Superior temporal gyrus (tissue), 1 donor: Measurements from ENCODE around the gene GRHL3.

Source experiments
- DNase-seq: peaks from one replicate; pipeline ENCODE4 v3.0.0-alpha.2; 2016; ENCODE audit errors: extremely low spot score

Gene GRHL3

GRCh38 chr1:24293392-24294227 is 25.5 kb upstream of the GRHL3 start:
- no peak for DNase-seq

GRCh38 chr1:24294228-24294672 is 24.9 kb upstream of the GRHL3 start:
- DNase-seq = no peak

DNA sequence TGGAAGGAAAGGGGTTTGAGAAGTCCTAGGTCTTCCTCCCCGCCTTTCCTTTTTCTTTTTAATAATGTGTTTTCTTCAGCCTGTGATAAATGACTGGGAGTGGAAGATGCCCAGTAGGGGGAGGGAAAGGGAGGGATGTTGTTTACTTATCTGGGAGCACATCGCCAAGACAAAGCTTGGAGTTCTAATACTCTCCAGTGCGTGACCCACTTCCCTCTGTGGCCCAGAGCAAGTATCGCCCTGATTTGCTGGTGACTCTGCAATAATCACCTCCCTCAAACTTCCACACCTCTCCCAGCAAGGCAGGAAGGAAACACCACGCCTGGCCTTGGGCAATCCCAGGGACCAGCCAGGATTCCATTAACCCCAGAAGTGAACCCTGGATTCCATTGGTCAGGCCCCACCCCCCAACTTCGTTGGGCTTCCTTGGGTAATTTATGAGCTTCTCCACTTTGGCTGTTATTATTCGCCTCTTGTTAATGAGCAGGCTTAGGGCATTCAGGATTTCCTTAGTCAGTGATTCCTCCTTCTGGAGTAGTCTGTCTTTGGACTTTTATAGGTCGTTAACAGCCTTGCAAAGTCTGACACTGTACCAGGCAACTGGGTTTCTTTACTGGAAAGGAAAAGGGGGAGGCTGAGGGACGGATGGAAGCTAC is 24.3 kb upstream of the GRHL3 start:
- no peak for DNase-seq

GRCh38 chr1:24295535-24295934 is 23.6 kb upstream of the GRHL3 start:
- no peak for DNase-seq

DNA sequence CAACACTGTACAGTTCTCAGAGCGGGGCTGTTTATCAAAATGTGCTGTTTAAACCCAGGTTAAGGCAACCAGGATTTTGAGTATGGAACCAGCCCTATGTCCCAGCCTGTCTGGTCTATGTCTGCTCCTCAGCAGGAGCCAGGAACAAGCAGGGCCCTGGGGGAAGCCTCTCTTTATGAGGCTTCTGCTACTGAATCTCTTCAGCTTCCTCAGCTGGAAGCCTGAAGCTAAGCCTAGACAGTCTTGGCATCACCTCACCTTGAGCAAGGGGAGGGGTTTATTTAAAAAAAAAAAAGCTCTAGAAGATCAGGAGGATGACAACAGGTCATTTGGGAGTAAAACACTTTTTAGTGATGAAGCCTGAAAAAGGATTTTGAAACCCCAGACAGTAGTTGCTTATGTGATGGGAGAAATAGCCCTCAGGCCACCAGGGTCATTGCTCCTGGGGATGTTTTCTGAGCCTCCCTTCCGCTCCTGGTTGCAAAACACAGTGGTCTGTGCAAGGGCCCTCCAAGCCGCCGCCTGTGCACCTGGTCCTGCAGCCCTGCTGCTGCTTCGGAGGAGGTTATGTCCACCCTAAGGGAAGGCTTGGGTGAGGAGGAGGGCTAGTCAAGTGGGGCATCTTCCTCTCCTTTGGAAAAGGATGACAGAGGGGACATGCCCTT is 21.8 kb upstream of the GRHL3 start:
- DNase-seq = no peak

DNA sequence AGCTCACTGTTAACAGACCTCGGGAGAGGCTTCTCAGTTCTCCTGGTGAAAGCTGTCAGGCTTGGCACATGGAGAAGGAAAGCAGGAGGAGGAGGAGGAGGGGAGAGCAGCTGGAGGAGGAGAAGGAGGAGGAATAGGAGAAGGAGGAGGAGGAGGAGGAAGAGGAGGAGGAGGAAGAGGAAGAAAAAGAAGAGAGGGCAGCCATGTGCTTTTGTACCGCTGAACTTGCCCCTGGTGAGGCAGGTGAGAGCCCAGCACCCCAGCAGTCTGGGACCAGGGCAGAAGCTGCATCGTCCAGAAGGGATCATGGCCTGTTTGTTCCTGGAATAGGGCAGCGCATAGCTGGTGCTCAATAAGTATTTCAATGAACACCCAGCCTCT is 21.3 kb upstream of the GRHL3 start:
- DNase-seq = no peak

DNA sequence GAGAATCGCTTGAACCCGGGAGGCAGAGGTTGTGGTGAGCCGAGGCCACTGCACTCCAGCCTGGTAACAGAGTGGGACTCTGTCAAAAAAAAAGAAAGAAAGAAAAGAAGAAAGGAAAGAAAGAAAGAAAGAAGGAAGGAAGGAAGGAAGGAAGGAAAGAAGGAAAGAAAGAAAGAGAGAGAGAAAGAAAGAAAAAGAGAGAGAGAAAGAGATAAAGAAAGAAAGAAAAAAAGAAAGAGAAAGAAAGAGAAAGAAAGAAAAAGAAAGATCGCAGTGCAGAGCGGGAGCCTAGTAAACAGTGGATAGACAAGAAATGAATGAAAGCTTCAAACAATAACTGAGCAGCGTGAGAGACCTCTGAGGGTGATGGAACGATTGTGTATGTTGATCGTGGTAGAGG is 20.6 kb upstream of the GRHL3 start:
- no peak for DNase-seq

DNA sequence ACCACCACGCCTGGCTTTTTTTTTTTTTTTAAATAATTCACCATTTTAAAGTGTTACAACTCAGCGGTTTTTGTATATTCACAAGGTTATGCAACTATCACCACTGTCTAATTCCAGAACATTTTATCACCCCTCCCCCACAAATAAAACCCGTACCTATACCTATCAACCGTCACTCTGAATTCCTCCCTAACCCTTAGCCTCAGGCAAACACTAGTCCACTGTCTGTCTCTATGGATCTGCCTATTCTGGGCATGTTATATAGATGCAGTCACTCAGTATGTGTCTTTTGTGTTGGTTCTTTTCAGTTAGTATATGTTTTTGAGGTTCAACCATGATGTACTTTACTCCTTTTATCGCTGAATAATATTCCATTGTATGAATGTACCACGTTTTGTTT is 19.3 kb upstream of the GRHL3 start:
- DNase-seq = no peak

DNA sequence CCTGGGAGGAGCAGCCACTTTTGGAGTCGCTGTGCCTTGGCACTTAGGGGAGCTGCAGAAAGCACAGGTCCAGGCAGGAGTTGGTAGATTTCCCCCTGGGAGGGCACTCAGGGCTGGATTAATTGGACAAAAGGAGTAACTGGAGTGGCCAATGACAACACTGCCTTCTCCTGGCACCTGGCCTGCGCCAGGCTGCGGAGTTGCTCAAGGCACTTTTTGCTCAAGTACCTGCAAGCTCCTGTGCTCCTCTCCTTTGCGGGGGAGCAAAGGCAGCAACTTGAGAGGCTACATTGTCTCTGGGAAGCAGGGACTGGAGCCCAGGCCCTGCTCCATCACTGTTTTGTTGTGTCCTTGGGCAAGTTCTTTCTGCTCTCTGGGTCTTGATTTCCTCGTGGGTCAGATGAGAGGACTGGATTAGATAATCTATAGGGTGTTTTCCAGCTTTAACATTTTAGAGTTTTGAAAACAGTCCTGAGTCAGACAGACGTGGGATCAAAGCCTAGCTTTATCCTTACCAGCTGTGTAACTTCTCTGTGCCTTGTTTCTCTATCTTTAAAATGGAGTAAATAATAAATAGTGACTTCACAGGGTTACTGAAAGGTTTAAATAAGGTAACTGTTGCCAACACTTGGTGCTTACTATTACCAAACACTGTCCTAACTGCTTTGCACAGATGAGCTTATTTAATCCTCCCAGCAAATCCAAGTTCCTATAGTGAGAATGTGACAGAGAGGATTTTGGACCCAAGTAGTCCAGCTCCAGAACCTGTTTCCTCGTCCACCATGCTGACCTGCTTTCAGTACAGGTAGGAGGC is 18.0 kb upstream of the GRHL3 start:
- DNase-seq = no peak

DNA sequence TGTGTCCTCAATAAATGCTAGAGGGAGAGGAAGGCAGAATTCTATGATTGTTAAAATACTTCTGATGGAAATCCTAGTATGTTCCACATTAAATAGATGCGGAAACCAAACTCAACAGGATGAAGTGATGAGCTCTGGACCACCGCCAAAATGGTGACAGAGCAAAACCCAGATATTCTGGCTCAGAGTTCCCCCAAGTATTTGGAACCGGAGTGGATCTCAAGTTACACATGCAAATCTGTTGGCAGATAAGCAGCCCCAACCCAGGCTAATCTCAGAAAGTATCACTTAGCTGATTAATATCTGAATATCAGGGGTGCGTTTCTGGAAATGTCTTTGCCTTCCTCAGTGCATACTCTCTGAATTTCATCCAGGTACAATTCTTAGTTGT is 17.4 kb upstream of the GRHL3 start:
- no peak for DNase-seq

- no peak for DNase-seq
These were observed 16.9 kb upstream of the GRHL3 start for GRCh38 chr1:24302209-24302611.

DNA sequence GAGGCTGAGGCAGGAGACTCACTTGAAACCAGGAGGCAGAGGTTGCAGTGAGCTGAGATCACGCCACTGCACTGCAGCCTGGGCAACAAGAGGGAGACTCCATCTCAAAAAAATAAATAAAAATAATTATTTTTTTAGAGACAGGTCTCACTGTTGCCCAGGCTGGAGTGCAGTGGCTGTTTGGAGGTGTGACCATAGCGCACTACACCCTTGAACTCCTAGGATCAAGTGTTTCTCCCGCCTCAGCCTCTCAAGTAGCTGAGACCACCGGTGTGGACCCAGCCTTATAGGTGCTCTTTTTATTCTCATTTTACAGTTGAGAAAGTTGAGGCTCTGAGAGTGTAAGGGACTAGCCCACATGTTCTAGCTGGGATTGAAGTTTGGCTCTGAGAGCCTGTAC is 15.6 kb upstream of the GRHL3 start:
- DNase-seq = no peak

DNA sequence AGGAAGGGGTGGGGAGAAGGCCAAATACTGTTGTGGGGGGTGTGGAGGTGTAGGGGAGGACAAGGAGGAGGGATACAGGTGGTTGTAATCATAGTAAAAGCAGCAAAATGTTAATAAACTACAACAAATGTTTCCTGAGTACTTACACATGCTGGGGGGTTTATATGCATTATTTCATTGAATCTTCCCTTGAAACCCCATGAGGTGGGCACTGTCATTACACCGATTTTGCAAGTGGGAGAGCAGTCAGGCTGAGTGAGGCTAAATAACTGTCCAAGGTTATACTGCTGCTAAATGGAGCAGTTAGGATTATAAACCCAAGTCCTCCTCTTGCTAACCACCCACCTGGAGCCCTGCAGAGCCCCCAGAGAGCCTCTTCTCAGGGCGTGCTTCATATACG is 14.4 kb upstream of the GRHL3 start:
- no peak for DNase-seq

- no peak for DNase-seq
These were observed 10.7 kb upstream of the GRHL3 start for GRCh38 chr1:24308365-24309015.

DNA sequence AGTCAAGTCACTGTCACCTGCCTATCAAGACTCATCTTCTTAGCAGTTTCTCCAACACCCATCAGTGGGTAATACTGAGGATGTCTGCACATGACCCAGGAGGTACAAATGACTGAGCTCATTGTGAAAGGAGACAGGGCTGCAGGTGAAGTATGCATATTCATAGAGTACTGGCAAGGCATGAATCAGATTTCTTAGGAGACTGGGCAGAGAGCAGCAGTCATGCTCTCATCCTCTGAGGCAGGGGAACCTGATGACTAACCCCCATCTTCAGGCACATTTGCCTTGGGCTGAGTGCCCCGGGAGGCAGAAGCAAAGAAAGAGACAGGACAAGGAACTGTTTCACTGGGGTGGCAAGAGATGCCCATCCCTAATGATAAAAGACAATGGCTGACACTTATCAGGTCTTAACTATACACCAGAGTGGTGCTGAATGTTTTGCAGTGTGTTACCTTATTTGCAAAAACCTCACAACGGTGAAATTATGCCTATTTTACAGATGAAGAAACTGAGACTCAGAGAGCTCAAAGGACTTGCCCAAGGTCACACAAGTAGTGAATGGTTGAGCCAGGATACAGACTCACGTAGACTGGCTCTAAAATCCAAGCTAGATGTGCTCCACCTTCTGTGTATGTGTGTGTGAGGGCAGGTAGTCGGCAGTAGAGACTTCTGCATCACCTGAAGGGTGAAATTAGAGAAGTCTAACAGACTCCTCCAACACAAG is 9.2 kb upstream of the GRHL3 start:
- DNase-seq = no peak

GRCh38 chr1:24311234-24311633 is 7.9 kb upstream of the GRHL3 start:
- no peak for DNase-seq

DNA sequence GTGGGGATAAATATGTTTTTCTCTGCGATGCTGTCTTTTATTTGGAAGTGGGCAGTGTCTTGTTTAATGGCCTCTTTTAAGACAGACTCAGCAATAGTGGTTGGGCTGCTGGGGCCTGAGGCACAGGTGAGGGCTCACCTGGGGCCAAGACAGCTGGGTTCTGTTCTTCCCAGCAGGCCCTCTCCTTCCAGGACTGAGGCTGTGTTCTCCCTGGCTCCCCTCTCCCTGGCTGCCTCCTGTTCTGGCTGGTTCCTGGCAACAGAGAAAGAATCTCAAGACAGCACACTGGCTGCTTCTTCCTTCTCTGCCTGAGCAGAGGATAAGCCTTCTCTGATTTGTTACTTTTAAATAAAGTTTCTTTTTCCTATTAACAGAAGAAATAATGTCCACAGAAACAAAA is 7.4 kb upstream of the GRHL3 start:
- no peak for DNase-seq

DNA sequence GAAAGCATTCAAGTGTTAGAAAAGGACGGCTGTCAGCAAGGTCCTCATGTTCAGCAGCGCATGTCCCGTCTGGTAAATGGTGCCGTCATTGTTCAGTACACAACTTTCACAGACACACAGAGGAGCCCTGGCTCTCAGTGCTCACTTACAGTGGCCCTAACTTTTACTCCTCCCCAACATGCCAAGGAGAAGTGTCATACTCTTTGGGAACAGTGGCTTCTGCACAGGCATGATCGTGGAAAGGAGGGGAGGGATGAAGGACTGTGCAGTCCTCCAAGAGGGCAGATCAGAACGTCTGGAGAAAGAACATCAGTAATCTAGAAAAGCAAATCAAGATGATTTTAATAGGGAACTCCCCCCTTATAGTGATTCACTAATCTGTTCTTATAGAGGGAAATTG is 3.8 kb upstream of the GRHL3 start:
- no peak for DNase-seq

DNA sequence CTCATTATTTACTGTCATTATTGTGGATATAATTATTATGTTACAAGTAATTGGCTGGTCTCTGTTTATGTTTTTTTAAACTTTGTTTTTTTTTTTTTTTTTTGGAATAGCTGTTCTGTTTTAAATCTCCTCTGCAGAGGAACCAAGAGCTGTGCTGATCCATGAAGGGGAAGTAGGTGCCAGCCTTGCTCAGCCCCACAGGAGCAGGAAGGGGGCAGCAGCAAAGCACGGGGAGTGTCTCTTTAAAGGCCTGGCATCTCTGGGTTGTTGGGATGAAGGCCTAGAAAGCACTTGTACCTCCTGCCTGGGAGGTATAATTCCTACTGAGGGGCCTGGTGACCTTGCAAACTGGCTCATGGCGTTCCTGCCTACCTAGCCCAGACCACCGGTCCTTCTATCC is 2.5 kb upstream of the GRHL3 start:
- DNase-seq = no peak

DNA sequence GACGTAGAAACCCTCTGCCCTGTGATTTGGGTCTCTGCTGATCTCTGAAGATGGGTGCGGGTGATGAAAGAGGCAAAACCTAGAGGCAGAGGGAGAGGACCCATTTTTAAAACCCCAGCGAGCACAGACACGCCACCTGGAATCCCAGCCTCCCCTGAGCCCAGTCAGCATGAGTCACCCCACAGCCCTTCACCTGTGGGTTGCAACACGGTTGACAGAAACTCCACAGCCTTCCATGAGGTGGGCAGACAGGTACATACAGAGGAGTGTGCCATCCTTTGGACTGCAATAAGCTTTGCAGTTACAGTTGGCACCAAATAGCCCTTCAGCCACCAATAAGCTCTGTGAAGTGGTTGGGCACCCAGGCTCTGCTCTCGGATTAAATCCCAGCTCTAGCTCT is 2.1 kb upstream of the GRHL3 start:
- DNase-seq = no peak
